GM18907 (cell line): ENCODE data around the gene CREB3L2.
"Not testable (repeated sequence)": the region's sequence is repeated elsewhere in the genome, so short reads cannot be mapped to it uniquely, and the experiment has no call there.

Experiments
- ATAC-seq: cut with Tn5 transposase; IDR thresholded peaks from one replicate; pipeline ENCODE4 v1.9.1; 2021; ENCODE audit warnings: mild to moderate bottlenecking, moderate library complexity; ENCODE audit not compliant: unreplicated experiment

The CREB3L2 gene

DNA sequence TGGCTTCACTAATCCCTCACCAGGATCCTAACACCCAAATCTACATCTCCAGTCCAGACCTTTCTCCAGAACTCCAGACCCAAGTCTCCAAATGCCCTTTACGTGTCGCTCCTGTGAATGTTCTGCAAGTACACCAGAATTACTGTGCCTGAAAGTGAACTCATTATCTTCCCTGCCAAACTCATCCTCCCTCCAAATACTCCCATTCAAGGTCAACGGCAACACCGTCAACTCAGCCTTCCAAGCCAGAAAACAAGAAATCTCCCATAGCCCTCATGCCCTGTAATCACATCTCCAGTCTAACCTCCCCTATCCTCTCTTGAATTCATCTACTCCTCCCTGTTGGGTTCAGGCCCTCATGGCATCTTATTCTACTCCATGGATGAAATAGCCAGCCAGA is 12.3 kb downstream of the CREB3L2 start:
- no peak for ATAC-seq

DNA sequence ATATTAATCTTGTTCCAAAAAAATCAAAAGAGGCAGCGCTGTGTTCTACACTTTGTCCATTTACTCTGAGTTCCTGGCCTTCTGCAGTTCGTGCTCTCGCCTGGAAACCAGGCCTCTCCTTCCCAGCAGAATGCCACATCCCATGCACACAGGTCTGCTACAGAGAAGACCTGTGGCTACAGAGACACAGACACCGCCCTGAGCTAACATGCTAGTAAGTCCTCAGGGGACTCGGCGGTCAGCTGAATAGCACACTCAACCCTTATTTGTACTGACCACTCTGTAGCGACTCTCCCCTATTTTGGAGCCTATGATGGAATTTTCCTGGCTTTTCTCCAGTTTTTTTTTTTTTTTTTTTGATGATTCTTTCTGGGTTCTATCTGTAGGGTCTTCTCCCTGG is 12.8 kb downstream of the CREB3L2 start:
- no peak for ATAC-seq

DNA sequence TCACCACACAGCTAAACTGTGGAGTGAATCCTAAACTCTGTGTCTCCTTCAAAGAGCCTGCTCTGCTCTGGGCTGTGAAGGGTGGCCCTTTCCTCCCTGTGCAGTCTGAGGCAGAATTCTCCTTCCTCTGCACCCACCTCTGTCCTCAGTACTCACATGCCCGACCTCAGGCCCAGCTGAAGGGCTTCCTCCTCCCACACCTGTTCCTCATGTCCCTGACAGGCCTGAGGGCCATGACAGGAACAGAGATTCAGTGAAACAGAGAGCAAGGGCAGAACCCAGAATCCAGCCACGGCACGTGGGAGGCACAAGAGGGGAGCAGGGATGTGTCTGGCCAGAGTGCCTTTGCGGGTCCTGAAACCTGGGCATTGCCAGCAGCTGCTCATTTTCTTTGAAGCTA is 13.9 kb downstream of the CREB3L2 start:
- ATAC-seq = peak; percentile 66

DNA sequence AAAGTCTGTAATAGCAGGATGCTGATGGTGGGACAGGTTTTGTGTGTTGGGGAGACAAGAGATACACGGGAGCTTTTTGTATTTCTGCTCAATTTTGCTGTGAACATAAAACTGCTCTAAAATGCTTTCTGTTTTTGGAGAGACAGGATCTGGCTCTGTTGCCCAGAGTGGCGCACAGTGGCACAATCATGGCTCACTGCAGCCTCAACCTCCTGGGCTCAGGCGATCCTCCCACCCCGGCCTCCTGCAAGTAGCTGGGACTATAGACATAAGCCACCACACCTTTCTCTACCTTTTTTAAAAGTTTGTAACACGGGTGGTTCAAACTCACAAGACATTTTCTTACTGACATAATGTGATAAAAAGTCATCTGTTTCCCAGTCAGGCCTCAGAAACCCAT is 14.3 kb downstream of the CREB3L2 start:
- no peak for ATAC-seq

DNA sequence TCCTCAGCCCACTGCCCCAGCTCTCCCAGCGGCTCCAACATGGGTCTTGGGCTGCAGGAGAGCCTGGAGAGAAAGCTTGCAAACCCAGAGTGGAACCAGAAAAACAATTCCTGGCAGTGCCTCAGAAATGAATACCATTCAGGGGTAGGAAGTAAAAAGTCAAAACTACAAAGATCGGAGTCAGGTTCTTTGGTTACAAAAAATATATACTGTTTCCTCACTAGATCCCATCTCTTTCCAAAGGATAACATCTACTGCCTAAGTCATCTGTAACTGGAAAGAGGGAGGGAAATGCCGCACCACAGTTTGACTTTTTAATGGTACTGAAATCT is 14.9 kb downstream of the CREB3L2 start:
- no peak for ATAC-seq

DNA sequence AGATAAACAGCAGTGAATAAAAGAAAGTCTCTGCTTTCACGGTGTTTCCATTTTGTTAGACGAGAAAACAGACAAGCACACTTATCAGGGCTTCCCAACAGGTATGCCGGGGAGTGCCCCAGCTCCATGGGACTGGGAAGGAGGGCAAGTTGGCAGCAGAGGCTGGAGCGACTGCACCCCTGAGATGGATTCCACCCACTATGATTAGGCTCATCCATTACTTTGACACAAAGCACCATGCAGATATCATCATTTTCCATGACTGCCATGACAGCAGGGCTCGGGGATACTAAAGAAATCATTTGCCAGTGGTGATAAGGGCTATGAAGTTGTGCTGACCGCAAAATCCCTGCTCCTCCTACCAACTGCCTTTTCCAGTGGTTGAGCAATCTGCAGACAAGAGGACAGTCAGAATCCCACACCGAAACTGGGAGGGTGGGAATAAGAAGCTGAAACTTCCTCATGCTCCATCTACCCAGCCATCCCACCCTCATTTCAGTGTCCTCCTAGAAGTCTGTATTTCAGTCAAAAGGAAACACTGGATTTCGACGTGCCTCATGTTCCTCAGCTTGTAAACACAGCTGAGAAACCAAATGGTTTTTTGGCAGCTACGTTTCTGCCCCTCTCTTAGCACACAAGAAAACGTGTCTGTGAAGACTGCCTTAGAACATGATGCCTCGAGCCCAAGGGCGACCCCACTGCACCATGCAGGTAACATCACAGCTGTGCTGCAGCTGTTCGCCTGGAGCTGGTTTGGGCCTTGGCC is 15.5 kb downstream of the CREB3L2 start:
- ATAC-seq = no peak

DNA sequence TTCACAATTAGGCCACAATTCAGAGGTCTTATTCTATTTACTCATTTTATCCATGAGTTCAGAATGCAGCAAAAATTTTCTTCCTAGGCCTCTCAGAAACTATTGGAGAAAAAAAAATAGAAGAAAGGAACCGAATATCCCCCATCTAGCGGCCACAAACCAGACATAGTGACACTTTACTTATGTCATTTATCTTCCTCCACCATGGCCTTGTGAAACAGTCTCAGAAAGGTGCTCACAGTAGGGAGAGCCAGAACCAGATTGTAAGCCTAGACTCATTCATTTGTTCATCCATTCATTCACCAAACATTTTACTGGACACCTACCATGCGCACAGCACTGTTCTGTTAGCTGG is 16.0 kb downstream of the CREB3L2 start:
- peak; percentile 63 for ATAC-seq

DNA sequence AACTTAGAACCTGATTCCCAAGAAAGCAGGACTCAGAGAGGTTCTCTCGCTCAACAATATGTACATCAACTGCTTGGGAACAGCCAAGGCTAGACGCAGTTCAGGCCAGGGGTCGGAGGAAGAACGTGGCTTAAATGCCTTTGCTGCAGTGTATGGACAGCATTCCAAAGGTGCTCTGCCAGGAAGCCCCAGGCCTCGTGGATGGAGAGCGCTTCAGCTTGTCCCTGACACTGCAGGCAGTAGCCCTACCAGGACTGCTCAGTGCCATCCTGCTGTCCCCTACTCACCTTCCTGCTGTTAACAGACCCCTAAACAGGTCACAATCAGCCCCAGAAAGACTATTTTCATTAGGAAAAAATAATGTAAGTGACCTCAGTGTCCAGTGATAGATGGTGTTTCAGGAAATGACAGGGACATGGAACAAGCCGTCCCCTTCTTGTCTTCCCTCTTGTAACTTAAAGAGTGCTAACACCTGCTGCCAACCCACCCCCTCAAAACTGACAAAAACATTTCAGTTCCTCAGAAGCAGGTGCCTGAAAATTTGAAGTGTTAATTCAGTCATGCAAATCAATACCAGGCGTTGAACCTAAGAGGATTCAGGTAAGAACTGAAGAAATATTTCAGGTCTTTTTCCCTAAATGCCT is 16.5 kb downstream of the CREB3L2 start:
- peak; percentile 62 for ATAC-seq

DNA sequence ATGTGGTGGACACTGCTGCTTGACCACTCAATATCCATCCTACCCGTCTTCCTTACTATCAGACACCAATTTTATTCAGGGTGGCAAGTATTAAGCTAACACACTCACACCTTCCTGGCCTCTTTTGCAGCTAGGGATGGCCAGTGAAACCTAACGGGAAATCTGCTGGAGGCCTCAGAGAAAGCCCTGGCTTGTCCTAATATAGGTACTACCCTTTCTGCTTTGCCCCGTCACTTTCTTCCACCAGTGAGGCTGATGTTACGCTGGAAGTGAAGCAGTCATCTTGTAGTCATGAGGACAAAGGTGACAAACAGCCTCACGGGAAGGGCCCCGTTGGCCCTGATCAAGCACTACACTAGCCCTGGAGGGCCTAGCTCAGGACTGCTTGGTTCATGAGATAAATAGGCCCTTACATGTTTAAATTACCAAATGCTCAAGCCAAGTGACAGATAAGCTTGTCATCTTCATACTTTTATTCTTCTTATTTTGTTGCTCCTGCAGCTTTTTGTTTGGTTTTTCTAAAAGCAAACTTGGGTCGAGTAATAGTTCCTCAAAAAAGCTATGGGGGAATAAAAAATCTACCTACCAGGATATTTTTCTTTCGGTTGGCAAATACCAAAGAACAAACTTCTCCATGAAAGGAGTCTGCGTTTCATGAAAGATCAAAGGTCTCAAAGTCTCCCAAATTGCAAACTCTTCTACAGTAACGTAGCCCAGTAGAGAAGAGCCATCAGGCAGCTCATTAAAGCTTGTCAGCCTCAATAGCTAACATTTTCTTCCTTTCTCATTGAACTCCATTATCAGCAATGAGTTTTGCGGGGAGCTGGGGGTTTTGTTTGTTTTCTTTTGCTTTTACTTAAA is 17.5 kb downstream of the CREB3L2 start:
- ATAC-seq = no peak

DNA sequence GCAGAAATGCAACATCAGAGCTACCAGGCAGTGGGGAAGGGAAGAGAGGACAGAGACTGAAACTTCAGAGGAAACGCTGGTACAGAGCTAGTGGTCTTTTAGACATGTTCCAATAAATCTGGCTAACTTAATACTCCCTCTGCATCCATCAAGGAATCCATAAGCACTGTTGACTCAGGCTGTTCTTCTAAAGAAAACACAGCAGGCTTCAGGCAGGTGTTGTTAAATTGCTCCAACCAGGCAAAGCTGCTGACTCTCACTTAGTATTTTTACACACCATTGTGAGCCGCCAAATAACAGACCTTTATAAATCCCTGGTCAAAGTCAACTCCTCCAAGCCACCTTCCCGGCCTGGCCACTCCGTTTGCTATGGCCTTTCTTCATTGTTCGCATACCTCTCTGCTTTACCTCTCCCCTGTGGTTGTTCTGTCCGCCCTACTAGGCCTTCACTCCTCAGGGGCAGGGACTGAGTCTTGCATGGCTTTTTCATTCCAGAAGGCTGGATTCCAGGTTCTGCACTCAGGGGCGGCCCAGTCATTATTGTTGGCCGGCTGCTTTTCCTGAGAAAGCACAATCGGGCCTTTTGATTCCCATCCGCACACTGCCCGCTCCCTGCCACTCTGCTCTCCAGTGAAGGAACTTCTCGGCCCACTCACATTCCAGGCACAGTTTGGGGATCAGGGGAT is 18.4 kb downstream of the CREB3L2 start:
- ATAC-seq = no peak

DNA sequence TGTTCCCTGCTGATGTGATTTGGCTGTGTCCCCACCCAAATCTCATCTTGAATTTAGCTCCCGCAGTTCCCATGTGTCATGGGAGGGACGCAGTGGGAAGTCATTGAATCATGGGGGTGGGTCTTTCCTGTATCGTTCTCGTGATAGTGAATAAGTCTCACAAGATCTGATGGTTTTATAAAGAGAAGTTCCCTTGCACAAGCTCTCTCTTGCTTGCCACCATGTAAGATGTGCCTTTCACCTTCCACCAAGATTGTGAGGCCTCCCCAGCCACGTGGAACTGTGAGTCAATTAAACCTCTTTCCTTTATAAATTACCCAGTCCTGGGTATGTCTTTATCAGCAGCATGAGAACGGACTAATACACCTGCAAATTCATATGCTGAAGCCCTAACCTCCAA is 19.5 kb downstream of the CREB3L2 start:
- ATAC-seq = not testable (repeated sequence)

DNA sequence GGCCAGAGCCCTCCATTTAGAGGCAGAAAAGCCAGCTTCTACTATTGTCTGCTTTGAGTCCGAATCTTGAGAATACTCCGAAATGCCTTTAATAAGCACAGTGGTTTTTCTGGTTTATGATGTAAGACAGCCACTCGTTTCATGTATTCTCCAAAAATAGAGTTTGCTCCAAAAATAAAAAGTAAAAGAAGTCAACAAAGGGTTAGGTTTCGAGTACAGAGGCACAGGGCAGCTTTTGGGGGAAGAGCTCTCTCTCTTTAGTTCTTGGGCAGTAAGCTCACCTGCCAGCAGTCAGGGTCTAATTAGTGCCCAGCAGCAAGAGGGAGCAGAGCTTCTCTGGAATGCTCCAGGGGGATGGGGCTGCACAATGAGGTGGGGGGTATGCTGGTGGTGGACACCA is 20.2 kb downstream of the CREB3L2 start:
- ATAC-seq = peak; percentile 53

DNA sequence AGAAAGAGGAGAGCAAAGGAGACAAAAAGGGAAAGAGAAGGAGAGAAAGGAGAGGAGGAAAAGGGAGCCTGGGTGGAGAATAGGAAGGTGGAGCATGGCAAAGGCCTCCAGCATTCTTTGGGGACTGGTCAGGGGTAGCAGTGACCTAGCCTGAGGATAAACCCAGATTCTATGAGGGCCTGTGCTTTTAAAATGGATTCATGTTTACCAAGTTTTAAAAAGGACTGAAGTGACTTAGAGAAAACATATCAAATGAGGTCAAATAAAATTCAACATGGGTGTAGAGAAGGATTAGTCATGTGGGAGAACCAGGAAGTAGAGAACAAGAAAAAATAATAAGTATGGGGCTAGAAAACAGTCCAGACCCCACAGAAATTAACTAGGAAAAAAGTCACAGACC is 20.7 kb downstream of the CREB3L2 start:
- ATAC-seq = peak; percentile 3

DNA sequence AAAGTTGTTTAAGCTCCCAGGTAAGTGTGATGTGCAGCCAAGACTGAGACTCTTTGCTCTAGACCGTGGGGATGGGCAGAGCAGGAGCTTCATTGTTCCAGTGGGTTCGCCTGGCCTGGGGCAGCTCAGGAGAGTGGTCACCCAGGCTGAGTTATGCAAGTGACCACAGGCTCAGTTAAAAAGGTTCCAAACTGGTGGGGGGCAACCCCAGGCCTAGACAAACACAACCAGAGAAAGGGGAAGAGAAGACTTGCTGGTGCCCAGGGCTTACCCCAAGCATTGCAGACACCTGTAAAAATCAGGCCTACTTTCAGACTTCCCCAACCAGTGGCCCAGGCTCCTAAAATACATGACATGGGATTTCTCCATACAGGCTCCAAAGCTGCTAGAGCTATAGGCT is 21.6 kb downstream of the CREB3L2 start:
- no peak for ATAC-seq

DNA sequence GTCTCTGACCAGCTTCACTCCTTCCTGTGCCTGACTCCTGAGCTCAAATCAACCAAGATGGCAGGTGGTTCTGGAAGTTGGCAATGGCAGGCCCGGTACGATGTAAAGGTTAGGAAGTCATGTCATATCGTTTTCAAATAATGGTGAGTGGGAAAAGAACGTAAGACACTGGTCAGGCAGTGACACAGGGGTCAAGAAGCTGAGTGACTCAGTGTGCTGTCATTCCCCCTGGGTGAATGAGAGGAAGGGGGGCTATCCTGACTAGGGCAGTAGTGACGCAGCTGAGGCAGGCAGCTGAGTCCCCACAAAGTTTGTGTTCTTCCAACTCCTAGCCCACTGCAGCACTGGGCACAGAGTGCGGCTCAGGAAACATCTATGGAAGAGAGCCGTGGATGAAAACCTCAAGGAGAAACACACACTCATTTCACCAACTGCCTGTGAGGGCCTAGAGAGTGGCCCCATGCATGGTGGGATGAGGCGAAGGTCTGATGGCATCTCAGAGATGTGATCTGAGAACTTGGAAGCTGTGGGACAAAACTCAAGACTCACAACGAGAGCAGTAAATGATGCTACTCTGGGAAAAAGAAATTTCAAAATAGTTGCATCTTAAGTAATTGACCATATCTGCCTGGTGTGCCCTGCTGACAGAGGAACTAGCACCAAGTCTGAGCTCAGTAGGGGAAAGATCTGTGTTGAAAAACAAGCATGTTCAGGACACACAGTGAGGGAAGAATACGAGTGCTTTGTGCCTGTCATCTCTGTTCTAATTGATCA is 23.2 kb downstream of the CREB3L2 start:
- no peak for ATAC-seq

DNA sequence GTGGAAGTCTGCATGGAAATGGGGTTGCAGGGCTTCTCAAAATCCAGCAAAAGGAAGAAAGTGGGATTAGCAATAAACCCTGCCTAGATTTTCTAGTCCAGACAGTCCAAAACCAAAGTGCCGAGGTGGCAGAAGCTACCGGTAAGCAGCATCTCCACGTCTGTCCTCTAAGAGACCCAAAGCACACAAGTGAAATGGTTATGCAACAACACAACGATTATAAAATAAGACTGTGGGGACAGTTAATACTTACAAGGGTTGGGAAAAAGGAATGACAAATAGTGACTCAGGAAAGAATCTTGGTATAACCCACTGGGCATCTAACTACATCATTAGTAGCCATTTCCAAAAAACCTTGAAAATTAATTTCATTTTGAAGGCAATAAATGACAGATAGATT is 24.7 kb downstream of the CREB3L2 start:
- ATAC-seq = no peak

DNA sequence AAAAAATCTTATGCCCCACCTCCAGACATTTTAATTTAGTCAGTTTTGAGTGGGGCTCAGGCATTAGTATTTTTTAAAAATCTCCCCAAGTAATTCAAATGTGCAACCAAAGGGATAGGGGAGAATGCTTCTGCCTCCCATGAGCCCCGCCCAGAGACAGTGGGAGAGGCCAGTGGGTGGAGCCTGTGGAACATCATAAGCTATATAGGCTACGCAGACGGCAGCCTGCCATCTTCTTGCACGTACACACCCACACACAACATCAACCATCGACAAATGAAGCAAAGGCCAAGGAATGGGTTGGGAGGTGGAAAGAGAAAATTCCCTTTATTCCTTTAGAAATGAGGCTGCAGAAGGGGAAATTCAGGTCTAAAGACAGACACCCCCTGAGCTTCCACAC is 25.2 kb downstream of the CREB3L2 start:
- no peak for ATAC-seq

DNA sequence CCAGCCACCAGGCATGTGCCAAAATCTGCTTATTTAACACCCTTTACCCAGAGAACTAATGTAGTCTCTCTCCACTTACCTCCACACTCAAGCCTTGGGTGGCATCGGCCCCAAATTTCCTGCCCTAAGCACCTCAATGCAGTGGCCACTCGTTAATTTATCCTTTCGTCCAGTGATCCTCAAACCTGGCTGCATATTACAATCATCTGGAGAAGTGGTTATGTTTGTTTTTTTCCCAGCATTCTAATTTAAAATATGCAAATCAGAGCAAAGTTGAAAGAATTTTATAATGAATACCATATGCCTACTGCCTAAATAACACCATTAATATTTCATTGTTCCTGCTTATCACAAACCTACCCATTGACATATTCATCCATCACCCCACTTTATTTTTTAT is 25.7 kb downstream of the CREB3L2 start:
- no peak for ATAC-seq

DNA sequence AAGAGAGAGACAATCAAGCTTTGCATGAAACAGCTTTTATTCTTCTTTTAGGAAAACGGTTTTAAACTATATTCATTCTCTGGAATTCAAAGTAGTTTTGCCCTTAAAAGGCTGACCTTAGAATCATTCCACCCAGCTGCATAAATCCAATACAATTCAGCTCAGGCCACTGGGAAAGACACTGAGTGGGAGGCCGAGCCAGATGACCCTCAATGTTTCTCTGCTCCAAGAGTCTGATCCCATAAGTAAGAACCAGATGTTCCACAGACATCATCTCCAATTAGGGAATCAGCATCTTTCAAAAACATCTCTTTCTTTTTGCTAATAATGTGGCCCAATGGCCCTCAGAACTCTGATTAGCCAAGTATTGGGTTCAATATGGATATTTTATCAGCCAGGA is 26.1 kb downstream of the CREB3L2 start:
- no peak for ATAC-seq

DNA sequence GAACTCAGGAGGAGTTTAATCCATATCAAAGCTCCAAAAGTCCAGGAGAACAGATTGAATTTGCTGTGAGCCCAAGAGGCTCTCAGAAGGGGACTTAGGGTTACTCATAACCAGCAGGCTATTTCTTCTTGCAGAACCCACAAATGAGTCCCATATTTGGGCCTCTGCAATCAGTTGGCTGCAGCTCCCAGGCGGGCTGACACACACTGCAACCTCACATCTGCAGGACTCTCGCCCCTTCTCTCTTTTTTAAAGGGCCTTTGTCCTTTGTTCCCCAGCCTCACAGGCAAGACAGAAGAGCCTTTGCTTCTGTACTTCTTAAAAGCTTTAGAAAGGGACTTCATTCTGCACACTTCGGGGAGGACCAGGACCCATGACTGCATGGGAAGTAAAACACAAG is 26.7 kb downstream of the CREB3L2 start:
- peak; percentile 78 for ATAC-seq

DNA sequence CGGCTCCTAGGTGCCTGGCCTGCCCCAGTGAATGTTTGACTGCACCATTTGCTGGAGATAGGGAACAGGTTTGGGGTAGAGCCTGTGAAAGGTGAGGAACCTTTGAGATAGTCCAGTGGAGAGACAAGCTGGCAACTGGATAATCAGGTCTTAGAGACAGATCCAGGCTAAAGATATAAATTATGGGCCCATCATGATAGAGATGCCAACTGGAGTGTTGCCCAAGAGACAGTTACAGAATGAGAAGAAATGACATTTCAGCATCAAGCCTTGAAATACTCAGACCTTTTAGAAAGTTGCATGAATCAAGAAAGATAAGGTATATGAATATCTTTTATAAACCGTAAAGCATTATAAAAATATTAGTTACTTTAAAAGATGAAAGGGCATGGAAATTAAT is 27.1 kb downstream of the CREB3L2 start:
- no peak for ATAC-seq
